Testis (tissue), 3 donors: ENCODE data around the gene PDGFB. TPM values are rescaled to one million over a fixed set of nuclear protein-coding genes. Genes with fewer than 3 reads are reported as not detected.

Experiments
- DNase-seq: peaks from one replicate; pipeline ENCODE4 v3.0.0-alpha.2; 2019
- H3K27ac ChIP-seq, 2 donors: fragments of 200-600 bp; sonication (generic); one replicate each; pipeline ENCODE4 v1.5.1; 2019
- H3K27me3 ChIP-seq: fragments of 200-600 bp; sonication (generic); one replicate; pipeline ENCODE4 v1.5.1; 2019
- H3K36me3 ChIP-seq: fragments of 200-600 bp; sonication (generic); one replicate; pipeline ENCODE4 v1.5.1; 2017; ENCODE audit warnings: low read depth; ENCODE audit errors: missing control alignments
- H3K4me1 ChIP-seq: fragments of 200-600 bp; sonication (generic); one replicate; pipeline ENCODE4 v1.5.1; 2019
- H3K4me3 ChIP-seq, 2 donors: fragments of 200-600 bp; sonication (generic); one replicate each; pipeline ENCODE4 v1.5.1; 2017 to 2019
- H3K9me3 ChIP-seq: fragments of 200-600 bp; sonication (generic); one replicate; pipeline ENCODE4 v1.5.1; 2017
- POLR2A ChIP-seq: fragments of 450-650 bp; IDR thresholded peaks from one replicate; pipeline ENCODE4 v1.6.1; 2017; ENCODE audit warnings: antibody characterized with exemption, mild to moderate bottlenecking, moderate library complexity
- WGBS, 2 donors: methylation state at CpG; one replicate each; pipeline ENCODE4 v1.1.5; 2018; 5-methylcytosine and 5-hydroxymethylcytosine counted together
- intact Hi-C: fragments of 100-400 bp; cut with DNase I; formaldehyde crosslinking; loops from one replicate; pipeline ENCODE4 v1.15.1; 2023; ENCODE audit warnings: low total_unique reads
- polyA plus RNA-seq: library from polyadenylated mRNA; stranded (reverse); fragments of 350-450 nt; fragmentation: Illumina TruSeq; extraction: RNeasy Lipid Tissue Mini Kit (QIAGEN cat#74804); gene quantifications from one replicate; pipeline ENCODE4 v1.2.3, GENCODE V29; 2014; ENCODE audit warnings: low read depth, low replicate concordance; ENCODE audit not compliant: insufficient read depth
- total RNA-seq, 2 donors: library from RNA; depleted of rRNA; stranded (reverse); fragments of >200 nt; gene quantifications; one replicate each; pipeline ENCODE4 v1.2.3, GENCODE V29; 2016
- TF ChIP-seq, protein P1 (sequence below), 3 experiments: fragments of 450-650 bp in 2 of 3; fragments of 200-600 bp in 1 of 3; sonication (generic) in 1 of 3; IDR thresholded peaks; one replicate each; pipeline ENCODE4 v1.5.1; 2016 to 2019; ENCODE audit warnings: antibody characterized with exemption in 3 of 3, mild to moderate bottlenecking in 2 of 3, moderate library complexity in 1 of 3

PDGFB gene
- total and polyA plus RNA-seq, 3 donors from 2014 or later: 7.7 to 13.3 (median 9.8) TPM

- Histone ChIP-seq H3K27me3 (no peaks in the 10 kb centered on the region), H3K9me3 (no peaks in the 10 kb centered on the region), H3K4me1 (no peaks in the 10 kb centered on the region), H3K36me3 (no peaks in the 10 kb centered on the region), H3K27ac (no peak overlapping the region), H3K4me3 (no peak overlapping the region)
- intact Hi-C loops: no loop called here
- TF ChIP-seq, protein P1, sequence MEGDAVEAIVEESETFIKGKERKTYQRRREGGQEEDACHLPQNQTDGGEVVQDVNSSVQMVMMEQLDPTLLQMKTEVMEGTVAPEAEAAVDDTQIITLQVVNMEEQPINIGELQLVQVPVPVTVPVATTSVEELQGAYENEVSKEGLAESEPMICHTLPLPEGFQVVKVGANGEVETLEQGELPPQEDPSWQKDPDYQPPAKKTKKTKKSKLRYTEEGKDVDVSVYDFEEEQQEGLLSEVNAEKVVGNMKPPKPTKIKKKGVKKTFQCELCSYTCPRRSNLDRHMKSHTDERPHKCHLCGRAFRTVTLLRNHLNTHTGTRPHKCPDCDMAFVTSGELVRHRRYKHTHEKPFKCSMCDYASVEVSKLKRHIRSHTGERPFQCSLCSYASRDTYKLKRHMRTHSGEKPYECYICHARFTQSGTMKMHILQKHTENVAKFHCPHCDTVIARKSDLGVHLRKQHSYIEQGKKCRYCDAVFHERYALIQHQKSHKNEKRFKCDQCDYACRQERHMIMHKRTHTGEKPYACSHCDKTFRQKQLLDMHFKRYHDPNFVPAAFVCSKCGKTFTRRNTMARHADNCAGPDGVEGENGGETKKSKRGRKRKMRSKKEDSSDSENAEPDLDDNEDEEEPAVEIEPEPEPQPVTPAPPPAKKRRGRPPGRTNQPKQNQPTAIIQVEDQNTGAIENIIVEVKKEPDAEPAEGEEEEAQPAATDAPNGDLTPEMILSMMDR (IDR thresholded peaks at IDR 0.05): no peak
- no peak for TF ChIP-seq POLR2A
- DNase-seq: no peak
- 86% methylated on average over 4 to 9 of the region's 9 CpGs for WGBS, 2 donors
Observed at GRCh38 chr22:39275814-39276439, 31.1 kb upstream of the PDGFB start.

- no peak for TF ChIP-seq POLR2A
- no peak for DNase-seq
- no peaks in the 10 kb centered on the region for H3K36me3 ChIP-seq
- no peaks in the 10 kb centered on the region for H3K9me3 ChIP-seq
- H3K4me3 ChIP-seq: no peak overlapping the region
- intact Hi-C loops: no loop called here
- 84 to 94% methylated on average over 7 to 17 of the region's 17 CpGs for WGBS, 2 donors
- no peak overlapping the region for H3K27ac ChIP-seq
- no peaks in the 10 kb centered on the region for H3K4me1 ChIP-seq
- no peaks in the 10 kb centered on the region for H3K27me3 ChIP-seq
Observed at GRCh38 chr22:39273950-39274887, 29.4 kb upstream of the PDGFB start.

DNA sequence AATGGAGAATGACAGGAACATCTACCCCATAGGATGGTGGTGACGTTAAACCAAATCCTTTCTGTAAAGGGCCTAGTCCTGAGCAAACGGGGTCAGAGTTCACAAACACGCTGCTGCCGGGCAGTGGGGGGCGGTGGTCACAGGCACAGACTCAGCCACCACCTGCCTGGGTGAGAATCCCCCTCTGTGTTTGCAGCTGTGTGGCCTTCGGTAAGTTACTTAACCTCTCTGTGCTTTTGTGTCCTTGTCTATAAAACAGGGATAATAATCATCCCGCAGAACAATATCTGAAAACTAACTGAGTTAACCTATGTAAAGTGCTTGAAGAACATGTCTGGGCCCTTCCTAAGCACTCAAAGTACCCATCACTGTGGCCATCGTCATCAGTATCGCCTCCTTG, 26.0 kb upstream of the PDGFB start:
- no peak for TF ChIP-seq POLR2A
- TF ChIP-seq, protein P1 (IDR thresholded peaks at IDR 0.05): no peak
- 91 to 96% methylated on average over 9 of the region's 9 CpGs for WGBS, 2 donors
- H3K27ac ChIP-seq: no peak overlapping the region
- no peak for DNase-seq
- no peaks in the 10 kb centered on the region for H3K9me3 ChIP-seq
- no peaks in the 10 kb centered on the region for H3K36me3 ChIP-seq
- intact Hi-C loops: no loop called here
- H3K27me3 ChIP-seq: no peaks in the 10 kb centered on the region
- H3K4me1 ChIP-seq: no peaks in the 10 kb centered on the region
- H3K4me3 ChIP-seq: no peak overlapping the region

DNA sequence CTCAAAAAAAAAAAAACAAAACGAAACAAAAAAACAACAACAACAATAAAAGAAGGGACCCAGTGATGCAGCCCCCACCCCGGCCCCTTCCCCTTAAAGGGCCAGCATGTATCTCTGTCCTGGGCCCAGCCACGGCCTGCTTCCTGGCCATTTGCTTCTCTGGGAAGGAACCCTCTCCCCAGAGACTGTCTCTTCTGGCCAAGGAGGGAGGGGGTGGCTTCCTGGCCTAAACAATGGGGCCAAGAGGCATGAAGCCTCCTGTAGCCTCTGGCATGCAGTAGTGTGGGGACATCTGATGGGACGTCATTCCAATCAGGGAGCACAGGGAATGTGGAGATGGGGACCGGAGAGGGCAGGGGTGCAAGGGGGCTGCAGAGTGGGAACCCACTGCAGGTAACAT, 25.5 kb upstream of the PDGFB start:
- Histone ChIP-seq H3K9me3 (no peaks in the 10 kb centered on the region), H3K27me3 (no peaks in the 10 kb centered on the region), H3K36me3 (no peaks in the 10 kb centered on the region), H3K27ac (no peak overlapping the region), H3K4me1 (no peaks in the 10 kb centered on the region), H3K4me3 (no peak overlapping the region)
- 80 to 86% methylated on average over 3 to 5 of the region's 5 CpGs for WGBS, 2 donors
- no peak for TF ChIP-seq POLR2A
- TF ChIP-seq, protein P1 (IDR thresholded peaks at IDR 0.05): no peak
- no peak for DNase-seq
- intact Hi-C loops: no loop called here

GRCh38 chr22:39269095-39269790, 24.5 kb upstream of the PDGFB start:
- Histone ChIP-seq H3K27me3 (no peaks in the 10 kb centered on the region), H3K9me3 (no peaks in the 10 kb centered on the region), H3K27ac (no peak overlapping the region), H3K4me1 (no peaks in the 10 kb centered on the region), H3K4me3 (no peak overlapping the region), H3K36me3 (no peaks in the 10 kb centered on the region)
- DNase-seq: no peak
- intact Hi-C loops: no loop called here
- no peak for TF ChIP-seq POLR2A
- TF ChIP-seq, protein P1 (IDR thresholded peaks at IDR 0.05): no peak
- WGBS, 2 donors: 83 to 88% methylated on average over 4 to 11 of the region's 11 CpGs
